ENCODE data around the gene VPS13C.

VPS13C gene

GRCh38 chr15:62069551-62069950, 9.3 kb upstream of the VPS13C start:
- peaks cover 59% of the 10 kb centered on the region for H3K27me3 ChIP-seq (ENCODE audit: control insufficient read depth, insufficient read depth, low read length)

GRCh38 chr15:62068810-62069167, 8.5 kb upstream of the VPS13C start:
- peaks cover 67% of the 10 kb centered on the region for H3K27me3 ChIP-seq (ENCODE audit: control insufficient read depth, insufficient read depth, low read length)
- H3K9ac ChIP-seq (ENCODE audit: low read length), result peak overlapping the region; percentile 17
- H3K36me3 ChIP-seq (ENCODE audit: control insufficient read depth, insufficient read depth, low read length), result no peaks in the 10 kb centered on the region
- peak overlapping the region; percentile 51 for H3K4me3 ChIP-seq (ENCODE audit: low read depth, low read length)
- no peaks in the 10 kb centered on the region for H3K9me3 ChIP-seq (ENCODE audit: control insufficient read depth, insufficient read depth, low read depth, low read length)
- no peak overlapping the region for H3K27ac ChIP-seq (ENCODE audit: low read depth, low read length)
- peaks cover 8% of the 10 kb centered on the region for H3K4me1 ChIP-seq (ENCODE audit: control insufficient read depth, insufficient read depth, low read length)

More at GRCh38 chr15:62069551-62069950, 9.3 kb upstream of the VPS13C start:
- Histone ChIP-seq H3K4me1 (ENCODE audit: control insufficient read depth, insufficient read depth, low read length) (peaks cover 8% of the 10 kb centered on the region), H3K36me3 (ENCODE audit: control insufficient read depth, insufficient read depth, low read length) (no peaks in the 10 kb centered on the region), H3K9ac (ENCODE audit: low read length) (no peak overlapping the region), H3K27ac (ENCODE audit: low read depth, low read length) (no peak overlapping the region), H3K9me3 (ENCODE audit: control insufficient read depth, insufficient read depth, low read depth, low read length) (no peaks in the 10 kb centered on the region), H3K4me3 (ENCODE audit: low read depth, low read length) (no peak overlapping the region)

DNA sequence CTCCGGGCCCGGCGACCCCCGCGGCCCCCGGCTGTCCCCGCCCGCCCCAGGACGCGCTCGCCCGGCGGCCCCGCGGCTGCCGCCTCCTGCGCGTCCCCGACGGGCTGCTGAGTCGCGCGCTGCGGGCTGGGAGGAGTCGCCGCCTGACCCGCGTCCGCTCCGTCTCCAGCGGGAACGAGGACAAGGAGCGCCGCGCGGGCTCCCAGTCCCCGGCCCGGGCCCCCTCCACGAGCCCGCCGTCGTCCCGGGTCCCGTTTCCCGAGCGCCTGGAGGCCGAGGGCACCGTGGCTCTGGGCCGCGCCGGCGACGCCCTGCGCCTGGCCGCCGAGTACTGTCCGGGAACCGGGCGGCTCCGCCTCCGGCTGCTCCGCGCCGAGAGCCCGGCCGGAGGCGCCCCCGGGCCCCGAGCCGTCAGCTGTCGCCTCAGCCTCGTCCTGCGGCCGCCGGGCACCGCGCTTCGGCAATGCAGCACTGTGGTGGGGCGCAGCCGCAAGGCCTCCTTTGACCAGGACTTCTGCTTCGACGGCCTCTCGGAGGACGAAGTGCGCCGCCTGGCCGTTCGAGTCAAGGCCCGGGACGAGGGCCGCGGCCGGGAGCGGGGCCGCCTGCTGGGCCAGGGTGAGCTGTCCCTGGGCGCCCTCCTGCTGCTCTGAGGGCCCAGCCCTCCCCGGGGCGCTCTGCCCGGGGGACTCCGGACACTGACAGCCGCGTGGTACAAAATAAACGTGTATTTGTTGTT, 8.0 kb upstream of the VPS13C start:
- H3K9ac ChIP-seq (ENCODE audit: low read length), result peak overlapping the region; percentile 17

DNA sequence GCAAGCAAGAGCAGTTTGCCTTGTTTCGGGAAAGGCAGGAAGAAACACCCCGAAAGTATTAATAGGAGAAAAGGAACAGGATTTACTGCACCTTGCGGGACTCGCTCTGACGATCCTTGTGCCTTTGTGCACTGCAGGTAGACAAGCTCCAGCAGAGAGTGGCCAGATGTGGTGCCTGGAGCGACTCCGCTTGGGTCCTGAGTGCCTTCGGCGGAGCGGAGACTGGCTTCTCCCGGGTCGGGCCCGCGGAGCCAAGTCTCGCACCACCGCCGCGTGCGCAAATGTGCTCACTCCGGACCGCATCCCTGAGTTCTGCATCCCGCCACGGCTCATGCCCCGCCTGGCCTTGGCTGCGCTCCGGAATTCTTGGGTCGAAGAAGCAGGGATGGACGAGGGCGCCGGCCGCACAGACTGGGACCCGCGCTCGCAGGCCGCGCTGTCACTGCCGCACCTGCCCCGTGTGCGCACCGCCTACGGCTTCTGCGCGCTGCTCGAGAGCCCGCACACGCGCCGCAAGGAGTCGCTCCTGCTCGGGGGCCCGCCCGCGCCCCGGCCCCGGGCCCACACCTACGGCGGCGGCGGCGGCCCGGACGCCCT, 7.3 kb upstream of the VPS13C start:
- peaks cover 8% of the 10 kb centered on the region for H3K4me1 ChIP-seq (ENCODE audit: control insufficient read depth, insufficient read depth, low read length)
- H3K27ac ChIP-seq (ENCODE audit: low read depth, low read length), result no peak overlapping the region
- H3K9me3 ChIP-seq (ENCODE audit: control insufficient read depth, insufficient read depth, low read depth, low read length), result no peaks in the 10 kb centered on the region
- H3K36me3 ChIP-seq (ENCODE audit: control insufficient read depth, insufficient read depth, low read length), result no peaks in the 10 kb centered on the region
- peak overlapping the region; percentile 54 for H3K4me3 ChIP-seq (ENCODE audit: low read depth, low read length)
- H3K27me3 ChIP-seq (ENCODE audit: control insufficient read depth, insufficient read depth, low read length), result peaks cover 79% of the 10 kb centered on the region
- no peak overlapping the region for H3K9ac ChIP-seq (ENCODE audit: low read length)

More for the DNA sequence above, 8.0 kb upstream of the VPS13C start:
- Histone ChIP-seq H3K4me1 (ENCODE audit: control insufficient read depth, insufficient read depth, low read length) (peaks cover 8% of the 10 kb centered on the region), H3K27ac (ENCODE audit: low read depth, low read length) (no peak overlapping the region), H3K27me3 (ENCODE audit: control insufficient read depth, insufficient read depth, low read length) (peaks cover 72% of the 10 kb centered on the region), H3K4me3 (ENCODE audit: low read depth, low read length) (peak overlapping the region; percentile 51), H3K36me3 (ENCODE audit: control insufficient read depth, insufficient read depth, low read length) (no peaks in the 10 kb centered on the region), H3K9me3 (ENCODE audit: control insufficient read depth, insufficient read depth, low read depth, low read length) (no peaks in the 10 kb centered on the region)

- Histone ChIP-seq H3K9me3 (ENCODE audit: control insufficient read depth, insufficient read depth, low read depth, low read length) (no peaks in the 10 kb centered on the region), H3K9ac (ENCODE audit: low read length) (no peak within 1 kb of the TSS), H3K27me3 (ENCODE audit: control insufficient read depth, insufficient read depth, low read length) (peaks cover 86% of the 10 kb centered on the region), H3K36me3 (ENCODE audit: control insufficient read depth, insufficient read depth, low read length) (no peaks in the 10 kb centered on the region), H3K4me3 (ENCODE audit: low read depth, low read length) (peak within 1 kb of the TSS; percentile 54), H3K4me1 (ENCODE audit: control insufficient read depth, insufficient read depth, low read length) (peaks cover 8% of the 10 kb centered on the region), H3K27ac (ENCODE audit: low read depth, low read length) (no peak within 1 kb of the TSS)
These were observed 6.6 kb upstream of the VPS13C start, which contains the start of gene C2CD4A for GRCh38 chr15:62066663-62067447. C2CD4A (plus strand) TSS chr15:62066977; CDS start chr15:62067614, 637 bp downstream.

DNA sequence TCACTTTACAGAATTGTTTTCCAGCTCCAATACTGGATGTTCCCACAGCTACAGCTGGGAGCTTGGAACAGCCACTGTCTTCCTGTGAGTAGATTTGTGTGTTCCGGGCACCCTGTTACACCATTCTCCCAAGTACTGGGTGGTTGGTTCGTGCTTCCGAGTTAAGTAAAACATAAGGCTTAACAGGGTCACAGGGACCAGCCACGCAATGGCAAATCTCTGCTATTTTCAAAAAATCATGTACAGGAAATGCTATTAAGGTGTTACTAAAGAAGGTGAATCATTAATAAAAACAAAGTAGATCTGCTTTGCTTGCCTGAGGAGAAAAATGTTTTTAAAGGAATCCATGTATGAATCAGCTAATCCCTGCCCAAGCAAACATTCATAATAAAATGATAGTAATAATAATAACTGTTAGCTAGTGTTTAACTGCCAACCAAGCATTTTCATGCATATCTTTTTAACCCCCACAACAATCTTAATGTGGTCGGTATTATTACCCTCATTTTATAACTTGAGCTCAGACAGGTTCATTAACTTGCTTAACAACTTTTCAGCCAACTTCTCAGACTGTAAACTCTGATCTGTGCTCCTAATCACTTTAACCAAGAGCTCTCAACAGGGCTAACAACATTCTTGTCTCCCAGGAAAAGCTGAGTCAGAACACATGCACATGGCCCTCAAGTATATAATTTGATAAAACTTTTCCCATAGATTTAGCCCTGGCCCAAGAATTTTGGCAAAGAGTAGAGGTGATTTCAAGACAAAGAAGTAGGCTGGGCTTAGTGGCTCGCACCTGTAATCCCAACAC, 3.8 kb upstream of the VPS13C start:
- no peak overlapping the region for H3K4me3 ChIP-seq (ENCODE audit: low read depth, low read length)
- no peak overlapping the region for H3K9ac ChIP-seq (ENCODE audit: low read length)
- no peaks in the 10 kb centered on the region for H3K36me3 ChIP-seq (ENCODE audit: control insufficient read depth, insufficient read depth, low read length)
- no peaks in the 10 kb centered on the region for H3K9me3 ChIP-seq (ENCODE audit: control insufficient read depth, insufficient read depth, low read depth, low read length)
- H3K27ac ChIP-seq (ENCODE audit: low read depth, low read length), result no peak overlapping the region
- H3K27me3 ChIP-seq (ENCODE audit: control insufficient read depth, insufficient read depth, low read length), result peaks cover 92% of the 10 kb centered on the region
- H3K4me1 ChIP-seq (ENCODE audit: control insufficient read depth, insufficient read depth, low read length), result peaks cover 19% of the 10 kb centered on the region

DNA sequence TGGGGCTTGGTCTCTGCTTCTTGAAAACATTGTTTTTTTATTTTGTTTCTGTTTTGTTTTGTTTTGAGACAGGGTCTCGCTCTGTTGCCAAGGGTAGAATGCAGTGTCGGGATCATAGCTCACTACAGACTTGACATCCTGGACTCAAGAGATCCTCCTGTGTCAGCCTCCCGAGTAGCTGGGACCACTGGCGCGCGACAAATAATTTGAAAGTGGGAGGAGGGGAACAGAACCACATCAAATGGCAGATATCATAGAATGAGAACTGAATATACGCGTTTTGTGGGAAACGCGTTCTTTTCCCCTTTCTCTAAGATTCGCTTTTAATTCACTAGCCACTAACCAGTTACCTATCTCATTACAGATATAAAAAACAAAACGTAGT, 641 bp upstream of the VPS13C start:
- H3K27me3 ChIP-seq (ENCODE audit: control insufficient read depth, insufficient read depth, low read length), result peaks cover 62% of the 10 kb centered on the region
- H3K4me1 ChIP-seq (ENCODE audit: control insufficient read depth, insufficient read depth, low read length), result peaks cover 11% of the 10 kb centered on the region
- no peaks in the 10 kb centered on the region for H3K9me3 ChIP-seq (ENCODE audit: control insufficient read depth, insufficient read depth, low read depth, low read length)
- H3K27ac ChIP-seq (ENCODE audit: low read depth, low read length), result no peak overlapping the region
- H3K4me3 ChIP-seq (ENCODE audit: low read depth, low read length), result peak overlapping the region; percentile 86
- no peaks in the 10 kb centered on the region for H3K36me3 ChIP-seq (ENCODE audit: control insufficient read depth, insufficient read depth, low read length)
- H3K9ac ChIP-seq (ENCODE audit: low read length), result peak overlapping the region; percentile 31

DNA sequence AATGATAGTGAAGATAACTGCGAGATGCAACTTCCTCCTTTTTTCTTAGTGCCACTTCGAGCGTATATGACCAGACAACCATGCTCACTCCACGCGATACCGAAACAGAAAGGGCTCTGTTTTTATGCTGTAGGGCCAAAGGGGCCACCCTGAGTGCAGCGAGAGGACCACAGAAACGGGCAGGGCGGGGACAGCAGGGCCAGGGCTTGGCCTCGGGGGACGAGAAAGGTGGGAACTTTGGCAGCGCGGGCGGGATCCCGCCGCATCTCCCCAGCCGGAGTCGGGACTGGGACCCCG, 483 bp downstream of the VPS13C start:
- H3K4me1 ChIP-seq (ENCODE audit: control insufficient read depth, insufficient read depth, low read length), result peaks cover 11% of the 10 kb centered on the region
- no peak overlapping the region for H3K27ac ChIP-seq (ENCODE audit: low read depth, low read length)

DNA sequence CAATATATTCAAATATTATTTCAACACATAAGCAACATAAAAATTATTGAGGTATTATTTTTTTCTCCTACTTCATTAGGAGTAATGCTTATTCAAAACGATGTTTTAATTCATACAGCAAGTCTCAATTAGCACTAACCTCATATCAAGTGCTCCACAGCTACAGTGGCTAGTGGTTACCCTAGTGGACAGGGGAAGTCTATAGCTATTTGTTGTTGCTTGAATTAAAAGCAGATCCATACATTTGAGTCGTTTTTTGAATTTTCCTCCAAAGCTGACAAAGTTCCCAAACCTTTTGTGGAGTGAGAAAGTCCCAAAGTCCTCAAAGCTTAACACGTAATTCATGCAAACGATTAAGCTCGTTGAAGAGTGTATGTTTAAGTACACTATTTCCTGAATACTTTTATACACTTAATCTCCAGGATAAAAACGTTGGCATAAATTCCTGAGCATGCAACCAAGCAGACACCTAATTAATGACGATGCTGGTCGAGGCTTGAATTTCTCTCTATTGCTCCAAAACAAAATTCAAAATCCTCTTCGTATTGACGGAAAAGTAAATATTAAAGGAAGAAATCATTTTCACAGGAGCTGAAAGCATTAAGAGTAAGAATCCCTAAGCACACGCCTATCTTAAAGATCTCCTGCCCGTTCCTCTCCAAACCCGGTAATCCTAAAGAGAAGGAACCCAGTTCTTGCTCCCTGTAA, 985 bp downstream of the VPS13C start:
- no peak overlapping the region for H3K27ac ChIP-seq (ENCODE audit: low read depth, low read length)
- peak overlapping the region; percentile 86 for H3K4me3 ChIP-seq (ENCODE audit: low read depth, low read length)
- peak overlapping the region; percentile 66 for H3K9ac ChIP-seq (ENCODE audit: low read length)
- no peaks in the 10 kb centered on the region for H3K9me3 ChIP-seq (ENCODE audit: control insufficient read depth, insufficient read depth, low read depth, low read length)
- H3K36me3 ChIP-seq (ENCODE audit: control insufficient read depth, insufficient read depth, low read length), result no peaks in the 10 kb centered on the region
- peaks cover 11% of the 10 kb centered on the region for H3K4me1 ChIP-seq (ENCODE audit: control insufficient read depth, insufficient read depth, low read length)
- H3K27me3 ChIP-seq (ENCODE audit: control insufficient read depth, insufficient read depth, low read length), result peaks cover 45% of the 10 kb centered on the region

More for the DNA sequence above, 483 bp downstream of the VPS13C start:
- no peaks in the 10 kb centered on the region for H3K9me3 ChIP-seq (ENCODE audit: control insufficient read depth, insufficient read depth, low read depth, low read length)
- H3K4me3 ChIP-seq (ENCODE audit: low read depth, low read length), result peak overlapping the region; percentile 86
- H3K36me3 ChIP-seq (ENCODE audit: control insufficient read depth, insufficient read depth, low read length), result no peaks in the 10 kb centered on the region
- H3K27me3 ChIP-seq (ENCODE audit: control insufficient read depth, insufficient read depth, low read length), result peaks cover 50% of the 10 kb centered on the region
- H3K9ac ChIP-seq (ENCODE audit: low read length), result peak overlapping the region; percentile 66

DNA sequence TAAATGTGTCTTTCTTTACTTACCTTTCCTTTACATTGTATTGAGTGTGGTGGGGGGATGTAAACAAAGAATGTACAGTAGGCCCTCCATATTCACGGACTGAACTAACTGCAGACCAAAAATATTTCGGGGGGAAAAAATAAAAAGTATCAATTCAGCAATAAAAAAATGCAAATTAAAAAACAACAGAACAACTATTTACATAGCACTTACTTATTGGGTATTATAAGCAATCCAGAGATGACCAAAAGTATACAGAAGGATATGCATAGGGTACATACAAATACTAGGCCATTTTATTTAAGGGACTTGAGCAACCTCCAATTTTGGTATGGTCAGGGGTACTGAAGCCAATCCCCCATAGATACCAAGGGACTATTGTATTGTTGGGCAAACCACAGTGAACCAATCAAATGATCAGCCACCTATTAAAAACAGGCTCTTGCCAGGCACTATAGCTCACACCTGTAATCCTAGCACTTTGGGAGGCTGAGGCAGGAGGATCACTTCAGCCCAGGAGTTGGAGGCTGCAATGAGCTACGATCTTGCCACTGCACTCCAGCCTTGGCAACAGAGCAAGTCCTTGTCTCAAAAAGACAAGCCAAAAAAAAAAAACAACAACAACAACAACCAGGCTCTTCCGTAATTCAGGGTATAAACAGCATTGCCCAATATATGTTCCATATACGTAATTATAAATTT, 1.8 kb downstream of the VPS13C start:
- no peaks in the 10 kb centered on the region for H3K9me3 ChIP-seq (ENCODE audit: control insufficient read depth, insufficient read depth, low read depth, low read length)
- H3K9ac ChIP-seq (ENCODE audit: low read length), result no peak overlapping the region
- no peaks in the 10 kb centered on the region for H3K36me3 ChIP-seq (ENCODE audit: control insufficient read depth, insufficient read depth, low read length)
- H3K27me3 ChIP-seq (ENCODE audit: control insufficient read depth, insufficient read depth, low read length), result peaks cover 38% of the 10 kb centered on the region
- H3K4me3 ChIP-seq (ENCODE audit: low read depth, low read length), result no peak overlapping the region
- no peak overlapping the region for H3K27ac ChIP-seq (ENCODE audit: low read depth, low read length)
- peaks cover 11% of the 10 kb centered on the region for H3K4me1 ChIP-seq (ENCODE audit: control insufficient read depth, insufficient read depth, low read length)
